ENCODE data around the gene SGMS1.
A peak's percentile ranks its signal among the peaks of the same experiment; 100 is the strongest.
"Not testable (repeated sequence)": the region's sequence is repeated elsewhere in the genome, so short reads cannot be mapped to it uniquely, and the experiment has no call there.

The SGMS1 gene

DNA sequence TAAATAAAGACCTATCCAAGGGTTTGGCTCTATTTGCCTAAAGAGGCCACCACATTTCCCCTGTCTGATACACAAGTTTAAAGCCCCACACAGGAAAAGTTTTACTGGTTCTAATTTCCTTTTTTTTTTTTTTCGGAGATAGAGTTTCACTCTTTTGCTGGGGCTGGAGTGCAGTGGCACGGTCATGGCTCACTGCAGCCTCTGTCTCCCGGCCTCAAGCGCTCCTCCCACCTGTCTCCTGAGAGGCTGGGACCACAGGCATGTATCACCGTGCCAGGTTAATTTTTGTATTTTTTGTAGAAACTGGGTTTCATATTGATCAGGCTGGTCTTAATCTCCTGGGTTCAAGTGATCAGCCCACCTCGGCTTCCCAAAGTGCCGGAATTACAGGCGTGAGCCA lies 319.1 kb downstream of the SGMS1 start:
- DNase-seq (ENCODE audit: low read depth): no peak

GRCh38 chr10:50299948-50300669 lies 323.6 kb downstream of the SGMS1 start:
- DNase-seq (ENCODE audit: low read depth): no peak

DNA sequence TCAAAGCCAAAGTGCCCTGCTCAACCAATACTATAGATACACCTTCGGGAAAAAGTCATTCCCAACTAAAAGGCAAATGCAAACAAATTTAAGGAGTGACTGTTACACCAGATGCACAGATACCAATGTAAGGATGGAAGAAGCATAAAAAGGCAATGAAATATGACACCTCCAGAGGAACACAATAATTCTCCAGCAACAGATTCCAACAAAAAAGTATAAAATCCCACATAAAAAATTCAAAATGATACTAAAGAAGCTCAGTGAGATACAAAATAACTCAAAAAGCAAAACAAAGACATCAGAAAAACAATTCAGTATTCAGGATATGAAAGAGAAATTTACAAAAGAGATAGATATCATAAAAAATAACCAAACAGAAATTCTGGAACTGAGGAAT lies 328.4 kb downstream of the SGMS1 start:
- no peak for DNase-seq (ENCODE audit: low read depth)

DNA sequence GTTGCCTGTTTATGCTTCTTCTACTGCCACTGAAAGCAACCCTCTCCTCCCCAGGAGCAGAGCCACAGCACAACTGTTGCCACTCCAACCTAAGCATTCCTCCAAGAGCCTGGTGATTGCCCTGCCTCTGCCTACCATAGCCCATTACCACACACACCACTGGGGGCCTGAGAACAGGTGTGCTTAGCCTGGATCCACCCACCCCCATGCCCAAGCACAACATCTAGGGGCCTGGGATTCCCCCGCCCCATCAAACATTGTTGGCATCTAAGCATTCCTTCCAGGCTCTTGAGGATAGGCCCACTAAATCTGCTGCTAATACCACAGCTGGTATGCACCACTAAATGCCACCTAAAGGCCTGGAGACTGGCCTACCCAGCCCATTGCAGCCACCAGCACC lies 329.2 kb downstream of the SGMS1 start:
- no peak for DNase-seq (ENCODE audit: low read depth)

GRCh38 chr10:50293513-50294313 lies 330.0 kb downstream of the SGMS1 start:
- no peak for DNase-seq (ENCODE audit: low read depth)

DNA sequence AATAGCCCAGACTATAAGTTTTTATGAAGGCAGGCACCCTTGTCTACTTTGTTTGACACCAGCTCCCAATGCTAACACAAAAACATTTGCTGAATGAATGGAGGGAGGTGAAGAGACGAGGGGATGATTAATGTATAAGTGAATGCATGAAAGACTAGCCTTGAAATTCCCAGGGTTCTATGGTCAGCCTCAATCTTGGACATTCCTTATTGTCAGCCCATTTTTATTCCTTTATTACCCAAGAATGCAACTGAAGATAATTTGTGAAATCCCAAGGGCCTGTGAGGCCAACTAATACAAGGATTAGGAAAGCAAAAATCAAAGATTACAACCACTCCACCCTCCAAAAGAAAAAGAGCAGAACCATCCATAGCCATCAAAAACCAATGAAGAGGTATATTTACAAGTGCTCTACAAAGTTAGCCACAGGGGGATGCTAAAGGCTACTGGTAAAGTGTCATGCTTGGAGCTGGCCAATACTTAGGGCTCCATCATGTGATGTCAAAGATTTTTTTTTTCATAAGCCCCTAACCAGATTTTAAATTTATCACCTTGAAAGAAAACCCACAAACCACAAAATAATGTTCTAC lies 332.4 kb downstream of the SGMS1 start:
- DNase-seq (ENCODE audit: low read depth): no peak

DNA sequence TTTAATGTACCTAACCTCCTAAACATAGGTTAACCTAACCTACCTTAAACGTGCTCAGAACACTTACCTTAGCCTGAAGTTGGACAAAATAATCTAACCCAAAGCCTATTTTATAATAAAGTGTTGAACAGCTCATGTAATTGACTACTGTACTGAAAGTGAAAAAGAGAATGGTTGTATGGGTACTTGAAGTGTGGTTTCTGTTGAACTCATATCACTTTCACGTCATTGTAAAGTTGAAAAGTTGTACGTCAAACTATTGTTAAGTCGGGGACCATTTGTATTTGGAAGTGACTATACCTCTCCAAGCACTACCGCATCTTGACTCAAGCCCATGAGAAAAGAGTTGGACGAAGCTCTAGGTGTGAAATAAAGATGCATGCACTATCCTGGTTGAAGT lies 334.6 kb downstream of the SGMS1 start:
- DNase-seq (ENCODE audit: low read depth): no peak

GRCh38 chr10:50286996-50287803 lies 336.6 kb downstream of the SGMS1 start:
- no peak for DNase-seq (ENCODE audit: low read depth)

- peak; percentile 78 for DNase-seq (ENCODE audit: low read depth)
These were observed 337.2 kb downstream of the SGMS1 start for GRCh38 chr10:50286517-50286916.

GRCh38 chr10:50281967-50282522 lies 341.7 kb downstream of the SGMS1 start:
- DNase-seq (ENCODE audit: low read depth): no peak

- DNase-seq (ENCODE audit: low read depth): no peak
These were observed 342.4 kb downstream of the SGMS1 start for GRCh38 chr10:50281210-50281966.

GRCh38 chr10:50280049-50280841 lies 343.5 kb downstream of the SGMS1 start:
- DNase-seq (ENCODE audit: low read depth): no peak

DNA sequence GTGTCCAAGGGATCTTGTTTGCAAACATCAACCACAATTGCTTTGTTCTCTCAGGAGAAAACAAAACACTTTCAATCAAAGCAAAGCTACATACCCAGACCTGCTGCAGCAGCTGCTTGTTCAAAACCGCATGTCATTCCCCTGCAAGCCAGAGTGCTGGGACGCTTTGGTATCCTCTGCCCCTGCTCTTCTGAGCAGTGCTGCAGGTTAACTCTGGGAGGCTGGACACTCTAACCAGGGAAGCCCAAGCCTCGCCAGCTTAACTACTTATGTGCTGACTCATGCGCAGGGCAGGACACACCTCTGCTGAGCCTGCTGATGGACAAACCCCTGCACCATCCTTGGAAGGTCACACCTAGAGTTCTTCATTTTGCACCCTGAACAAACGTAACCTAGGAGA lies 344.3 kb downstream of the SGMS1 start:
- DNase-seq (ENCODE audit: low read depth): no peak

- DNase-seq (ENCODE audit: low read depth): no peak
These were observed 348.0 kb downstream of the SGMS1 start for GRCh38 chr10:50275650-50276235.

DNA sequence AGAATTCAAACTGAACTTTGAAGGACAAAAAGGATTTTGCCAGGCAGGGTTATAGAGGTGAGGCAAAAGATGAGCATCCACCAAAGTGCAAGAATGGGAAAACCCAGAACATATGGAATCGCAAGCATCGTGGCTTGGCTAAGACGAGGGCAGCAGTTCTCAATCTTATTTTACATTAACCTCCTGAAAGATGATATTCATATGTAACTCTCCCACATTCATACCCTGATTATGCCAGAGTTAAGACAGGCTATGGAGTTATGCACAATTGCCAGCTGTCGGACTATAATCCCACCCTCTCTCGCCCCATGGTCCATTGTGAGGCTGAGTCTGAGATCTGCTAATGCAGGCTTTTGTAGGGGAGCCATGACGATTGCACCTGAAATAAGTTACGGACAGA lies 351.2 kb downstream of the SGMS1 start:
- no peak for DNase-seq (ENCODE audit: low read depth)

DNA sequence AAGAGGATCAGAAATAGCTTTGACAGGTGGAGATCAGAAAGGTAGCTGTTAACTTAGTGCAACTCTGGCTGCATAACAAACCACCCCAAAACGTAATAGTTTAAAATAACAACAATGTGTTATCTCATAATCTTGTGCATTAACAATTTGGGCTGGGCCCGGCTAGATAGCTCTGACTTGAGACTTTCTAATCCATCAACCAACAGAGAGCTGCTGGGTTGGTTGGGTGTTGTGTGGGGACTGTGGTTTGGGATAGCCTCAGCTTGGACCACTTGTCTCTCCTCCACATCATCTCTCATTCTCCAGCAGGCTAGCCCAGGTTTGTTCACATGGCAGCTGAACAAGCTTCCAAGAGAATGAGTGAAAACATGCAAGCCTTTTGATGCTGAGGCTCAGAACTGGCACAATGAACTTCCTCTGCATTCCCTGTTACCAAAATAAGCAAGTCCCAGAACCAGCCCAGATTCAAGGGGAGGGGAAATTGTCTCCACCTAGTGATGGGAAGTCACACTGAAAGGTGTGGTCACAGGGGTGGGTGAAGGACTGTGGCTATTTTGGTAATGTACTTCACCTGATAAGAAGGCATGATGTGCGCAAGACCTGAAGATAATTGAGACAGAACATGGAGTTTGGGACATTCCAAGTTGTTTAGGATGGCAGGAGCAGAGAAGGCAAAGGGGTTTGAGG lies 352.0 kb downstream of the SGMS1 start:
- no peak for DNase-seq (ENCODE audit: low read depth)

DNA sequence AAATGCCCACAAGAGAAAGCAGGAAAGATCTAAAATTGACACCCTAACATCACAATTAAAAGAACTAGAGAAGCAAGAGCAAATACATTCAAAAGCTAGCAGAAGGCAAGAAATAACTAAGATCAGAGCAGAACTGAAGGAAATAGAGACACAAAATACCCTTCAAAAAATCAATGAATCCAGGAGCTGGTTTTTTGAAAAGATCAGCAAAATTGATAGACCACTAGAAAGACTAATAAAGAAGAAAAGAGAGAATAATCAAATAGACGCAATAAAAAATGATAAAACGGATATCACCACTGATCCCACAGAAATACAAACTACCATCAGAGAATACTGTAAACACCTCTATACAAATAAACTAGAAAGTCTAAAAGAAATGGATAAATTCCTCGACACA lies 355.9 kb downstream of the SGMS1 start:
- not testable (repeated sequence) for DNase-seq (ENCODE audit: low read depth)

- not testable (repeated sequence) for DNase-seq (ENCODE audit: low read depth)
These were observed 361.1 kb downstream of the SGMS1 start for GRCh38 chr10:50262625-50263024.

DNA sequence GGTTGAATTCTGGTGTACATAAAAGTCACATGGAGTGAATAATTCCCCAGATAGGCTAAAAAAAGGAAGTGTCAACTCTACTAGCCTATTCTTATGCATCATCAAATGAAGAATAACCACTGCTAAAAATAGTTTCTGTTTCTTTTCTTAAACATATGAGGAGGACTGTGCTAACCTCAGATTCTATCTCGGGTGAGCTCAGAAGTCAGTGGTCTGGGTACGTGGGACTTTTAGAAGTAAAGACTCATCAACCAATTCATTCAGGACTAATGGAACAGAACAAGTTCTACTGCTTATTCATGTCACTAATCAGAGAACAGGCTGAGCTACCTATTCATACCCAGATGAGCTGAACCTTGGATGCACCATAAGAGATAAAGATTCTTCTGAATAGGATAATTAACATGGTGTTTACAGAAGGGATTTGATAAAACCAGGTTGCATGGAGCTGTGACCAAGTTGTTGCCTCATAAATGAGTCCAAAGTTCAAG lies 362.9 kb downstream of the SGMS1 start:
- no peak for DNase-seq (ENCODE audit: low read depth)

All from GM04504 (cell line).